GM12878 (cell line): ENCODE measurements around the gene KRTAP3-2. TPM values are rescaled to one million over a fixed set of nuclear protein-coding genes. Genes with fewer than 3 reads are reported as not detected.

ENCODE experiments used
- ATAC-seq: fragments of 200-7000 bp; cut with Tn5 transposase; 3 replicates; pipeline ENCODE4 v1.9.1; 2020; ENCODE audit warnings: mild to moderate bottlenecking, moderate library complexity
- BruUV-seq: library from RNA; stranded (reverse); fragments of 400-500 nt; replicated peaks from 2 replicates; lab custom pipeline; 2021; lab: Mats Ljungman, UMichigan
- CTCF ChIA-PET: fragments of 300-600 bp; sonication (Branson Sonifier 250); formaldehyde crosslinking; extraction: SDS; loops from one replicate; lab custom pipeline; 2021; ENCODE audit warnings: inconsistent platforms; lab: Yijun Ruan, JAX
- POLR2A ChIA-PET: fragments of 350-600 bp; formaldehyde crosslinking; extraction: SDS; loops from one replicate; lab custom pipeline; 2021; ENCODE audit warnings: inconsistent platforms; lab: Charles Lee
- RAD21 ChIA-PET: fragments of 300-600 bp; sonication (Branson Sonifier 250); formaldehyde crosslinking; loops from one replicate; lab custom pipeline; 2023; ENCODE audit warnings: antibody characterized with exemption; ENCODE audit not compliant: unreplicated experiment; lab: Charles Lee
- SMC1A ChIA-PET: fragments of 300-600 bp; sonication (Branson Sonifier 250); formaldehyde crosslinking; loops from one replicate; lab custom pipeline; 2023; ENCODE audit not compliant: unreplicated experiment, uncharacterized antibody; lab: Charles Lee
- DNase-seq: peaks from one replicate; pipeline ENCODE4 v3.0.0-alpha.2; 2011; ENCODE audit warnings: low read depth, low spot score
- FAIRE-seq: peaks from 3 replicates; lab custom pipeline; 2011; peaks lifted over from hg19 to GRCh38; lab: Jason Lieb, UNC
- H2AFZ ChIP-seq: 2 replicates; pipeline ENCODE4 v1.6.0; 2011; ENCODE audit warnings: low read depth, low read length, control low read depth; ENCODE audit not compliant: control insufficient read depth
- H3K27ac ChIP-seq: 2 replicates; pipeline ENCODE4 v1.5.1; 2011; ENCODE audit warnings: control low read depth; ENCODE audit not compliant: control insufficient read depth, insufficient read depth
- H3K27me3 ChIP-seq, 2 experiments: replicated peaks in 1 of 2; 2 replicates each; pipeline versions ENCODE4 v1.6.0 to v1.6.1; 2011; ENCODE audit warnings: low read length in 1 of 2; ENCODE audit not compliant: control insufficient read depth in 2 of 2, insufficient read depth in 2 of 2
- H3K36me3 ChIP-seq, 2 experiments: 2 replicates each; pipeline ENCODE4 v1.5.1; 2011; ENCODE audit warnings: low read length in 1 of 2; ENCODE audit not compliant: control insufficient read depth in 2 of 2, insufficient read depth in 2 of 2
- H3K4me1 ChIP-seq: 2 replicates; pipeline ENCODE4 v1.6.1; 2011; ENCODE audit warnings: mild to moderate bottlenecking, low read length, moderate library complexity, mixed read lengths; ENCODE audit not compliant: control insufficient read depth, insufficient read depth
- H3K4me2 ChIP-seq: 2 replicates; pipeline ENCODE4 v1.6.0; 2011; ENCODE audit warnings: control low read depth; ENCODE audit not compliant: control insufficient read depth, insufficient read depth
- H3K4me3 ChIP-seq: fragments of 200-600 bp; sonication (generic); 2 replicates; pipeline ENCODE4 v1.5.1; 2016
- H3K79me2 ChIP-seq: 2 replicates; pipeline ENCODE4 v1.6.0; 2011; ENCODE audit warnings: low read length; ENCODE audit not compliant: control insufficient read depth, insufficient read depth
- H3K9ac ChIP-seq: 2 replicates; pipeline ENCODE4 v1.8.0; 2011; ENCODE audit warnings: low read length, control low read depth, mixed read lengths; ENCODE audit not compliant: control insufficient read depth, insufficient read depth
- H3K9me3 ChIP-seq: replicated peaks from 3 replicates; pipeline ENCODE4 v1.5.1; 2011; ENCODE audit warnings: mild to moderate bottlenecking, low read length; ENCODE audit not compliant: control insufficient read depth, insufficient read depth
- H4K20me1 ChIP-seq: 2 replicates; pipeline ENCODE4 v1.6.0; 2011; ENCODE audit not compliant: control insufficient read depth, insufficient read depth
- ATF3 ChIP-seq: IDR thresholded peaks from 2 replicates; pipeline ENCODE4 v1.6.1; 2011; ENCODE audit warnings: low read depth, mild to moderate bottlenecking, low read length, moderate library complexity, borderline replicate concordance; ENCODE audit errors: extremely low read depth
- ATF7 ChIP-seq: fragments of 450-650 bp; IDR thresholded peaks from 2 replicates; pipeline ENCODE4 v1.6.1; 2016; ENCODE audit warnings: low read depth, mild to moderate bottlenecking
- E2F4 ChIP-seq: IDR thresholded peaks from 2 replicates; pipeline ENCODE4 v1.6.1; 2012; ENCODE audit warnings: low read depth, low read length, improper control_type of control experiment
- E2F8 ChIP-seq: fragments of 450-650 bp; IDR thresholded peaks from 2 replicates; pipeline ENCODE4 v1.6.1; 2018; ENCODE audit warnings: mild to moderate bottlenecking, low read depth, moderate library complexity; ENCODE audit not compliant: partially characterized antibody
- EED ChIP-seq: sonication (generic); IDR thresholded peaks from 2 replicates; pipeline ENCODE4 v1.6.1; 2016; ENCODE audit warnings: antibody characterized with exemption, low read depth
- HDAC2 ChIP-seq: fragments of 200-600 bp; sonication (generic); IDR thresholded peaks from 2 replicates; pipeline ENCODE4 v1.6.1; 2017
- HDGF ChIP-seq: fragments of 450-650 bp; IDR thresholded peaks from 2 replicates; pipeline ENCODE4 v1.6.1; 2016; ENCODE audit warnings: antibody characterized with exemption
- IKZF1 ChIP-seq: fragments of 450-650 bp; conservative IDR thresholded peaks from 2 replicates; pipeline ENCODE4 v1.6.1; 2017; ENCODE audit warnings: antibody characterized with exemption, mild to moderate bottlenecking
- IRF3 ChIP-seq: fragments of 450-650 bp; IDR thresholded peaks from 2 replicates; pipeline ENCODE4 v1.6.1; 2014; ENCODE audit warnings: mild to moderate bottlenecking
- KAT2A ChIP-seq: conservative IDR thresholded peaks from 2 replicates; pipeline ENCODE4 v1.6.1; 2011; ENCODE audit warnings: low read depth, low read length; ENCODE audit not compliant: control insufficient read depth
- MLLT1 ChIP-seq: fragments of 450-650 bp; IDR thresholded peaks from 2 replicates; pipeline ENCODE4 v1.6.1; 2016; ENCODE audit warnings: mild to moderate bottlenecking
- MTA2 ChIP-seq: fragments of 450-650 bp; IDR thresholded peaks from 2 replicates; pipeline ENCODE4 v1.6.1; 2016; ENCODE audit warnings: low read depth, mild to moderate bottlenecking, moderate library complexity
- MTA3 ChIP-seq: IDR thresholded peaks from 2 replicates; pipeline ENCODE4 v1.6.1; 2012; ENCODE audit warnings: low read length, inconsistent platforms, borderline replicate concordance
- NR2F1 ChIP-seq: fragments of 450-650 bp; conservative IDR thresholded peaks from 2 replicates; pipeline ENCODE4 v1.6.1; 2017; ENCODE audit warnings: mild to moderate bottlenecking
- RB1 ChIP-seq: fragments of 450-650 bp; formaldehyde crosslinking; IDR thresholded peaks from 2 replicates; pipeline ENCODE4 v1.6.1; 2017; ENCODE audit warnings: mild to moderate bottlenecking, borderline replicate concordance
- SMC3 ChIP-seq: IDR thresholded peaks from 2 replicates; pipeline ENCODE4 v1.6.1; 2011; ENCODE audit warnings: low read length, improper control_type of control experiment, borderline replicate concordance
- WRNIP1 ChIP-seq: IDR thresholded peaks from 2 replicates; pipeline ENCODE4 v1.6.1; 2011; ENCODE audit warnings: low read depth, low read length, improper control_type of control experiment, borderline replicate concordance
- ZNF622 ChIP-seq: fragments of 450-650 bp; IDR thresholded peaks from 2 replicates; pipeline ENCODE4 v1.6.1; 2017; ENCODE audit warnings: mild to moderate bottlenecking, inconsistent platforms
- WGBS: methylation state at CpG from one replicate; pipeline ENCODE4 v1.1.6; 2016; ENCODE audit warnings: low lambda C conversion rate; ENCODE audit not compliant: insufficient replicate concordance, insufficient coverage; ENCODE audit errors: missing lambda C conversion rate; 5-methylcytosine and 5-hydroxymethylcytosine counted together
- in situ Hi-C: fragments of 300-500 bp; cut with MboI; formaldehyde crosslinking; loops from 9 replicates; pipeline ENCODE4 v1.14.3; 2018; ENCODE audit warnings: mixed read lengths
- intact Hi-C: fragments of 100-400 bp; cut with micrococcal nuclease; formaldehyde crosslinking; loops from one replicate; pipeline ENCODE4 v1.14.2; 2022; ENCODE audit not compliant: unreplicated experiment
- polyA plus RNA-seq, 11 experiments: library from polyadenylated mRNA; depleted of rRNA in 4 of 11; unstranded in 6 of 11; stranded (reverse) in 5 of 11; fragments of >200 nt; fragmentation: Nextera tagmentation in 4 of 11; fragmentation: Illumina TruSeq in 1 of 11; extraction: Ambion mirVana in 4 of 11; extraction: Trizol in 1 of 11; gene quantifications; 1 replicate in 1 of 11; 2 replicates in 10 of 11; pipeline versions ENCODE4 v1.2.1 to v1.2.3, GENCODE V29; 2011 to 2016; ENCODE audit warnings: inconsistent platforms in 2 of 11, missing spikeins in 2 of 11, low read depth in 1 of 11
- total RNA-seq, 4 experiments: library from RNA; depleted of rRNA in 3 of 4; stranded (reverse); fragments of >200 nt in 3 of 4; fragmentation: Illumina TruSeq in 1 of 4; extraction: Trizol in 1 of 4; gene quantifications; 2 replicates each; pipeline versions ENCODE4 v1.2.1 to v1.2.3, GENCODE V29; 2013 to 2021

KRTAP3-2 gene
- total and polyA plus RNA-seq, 10 of the 15 experiments (the other 5 are each of a cell fraction or from before 2014, with no cell fraction given) = not detected

GRCh38 chr17:40953881-40954280, 45.8 kb downstream of the KRTAP3-2 start (continued):
- TF ChIP-seq KAT2A = no peak
- no peak for TF ChIP-seq E2F8
- no peak for TF ChIP-seq HDGF
- TF ChIP-seq SMC3 = no peak
- no peak for TF ChIP-seq MTA2
- no peak for TF ChIP-seq RB1
- TF ChIP-seq E2F4 = no peak

- H3K4me2 ChIP-seq = no peak overlapping the region
- CTCF ChIA-PET = interaction anchor here (0.7 kb wide), 1 partner anchor 9 kb away, joined by 3 read pairs; no protein-coding TSS in a partner anchor
- TF ChIP-seq MLLT1 (no peak), KAT2A (no peak), IRF3 (no peak), EED (no peak), MTA3 (no peak), ZNF622 (no peak), NR2F1 (no peak), ATF7 (no peak), HDAC2 (no peak), ATF3 (no peak), IKZF1 (no peak), WRNIP1 (no peak)
These were observed 47.0 kb downstream of the KRTAP3-2 start for GRCh38 chr17:40952661-40953060.

More at GRCh38 chr17:40952661-40953060, 47.0 kb downstream of the KRTAP3-2 start:
- POLR2A ChIA-PET = no interaction called here
- BruUV-seq = no TSS peak
- Histone ChIP-seq H3K27ac (no peak overlapping the region), H3K9me3 (no peaks in the 10 kb centered on the region), H3K79me2 (no peaks in the 10 kb centered on the region), H3K27me3 (no peaks in the 10 kb centered on the region), H2AFZ (no peak overlapping the region), H3K4me3 (no peak overlapping the region), H4K20me1 (no peaks in the 10 kb centered on the region), H3K4me1 (no peaks in the 10 kb centered on the region), H3K9ac (no peak overlapping the region), H3K36me3 (no peaks in the 10 kb centered on the region)
- SMC1A ChIA-PET = interaction anchor here (1.2 kb wide), 1 partner anchor 438 kb away, joined by 3 read pairs; no protein-coding TSS in a partner anchor
- in situ Hi-C loops (no loop called here), intact Hi-C loops (no loop called here)
- no peak for ATAC-seq
- RAD21 ChIA-PET = no interaction called here
- no peak for FAIRE-seq
- DNase-seq = no peak
- WGBS = 0% methylated on average over 1 of the region's 1 CpG
